HepG2 (cell line): Measurements from ENCODE around the gene KMT2A. TPM values are rescaled to one million over a fixed set of nuclear protein-coding genes. Genes with fewer than 3 reads are reported as not detected.
"Not testable (repeated sequence)": the region's sequence is repeated elsewhere in the genome, so short reads cannot be mapped to it uniquely, and the experiment has no call there.

Experiments
- ATAC-seq: fragments of 200-7000 bp; cut with Tn5 transposase; 3 replicates; pipeline ENCODE4 v1.9.1; 2020; ENCODE audit warnings: mild to moderate bottlenecking, moderate library complexity
- BruUV-seq: library from RNA; stranded (reverse); fragments of 400-500 nt; replicated peaks from 2 replicates; lab custom pipeline; 2021; lab: Mats Ljungman, UMichigan
- CTCF ChIA-PET: fragments of 300-600 bp; formaldehyde crosslinking; extraction: SDS; loops from one replicate; lab custom pipeline; 2021; ENCODE audit warnings: low total read pairs, inconsistent platforms, low intra/inter-chr PET ratio; lab: Yijun Ruan, JAX
- POLR2A ChIA-PET: fragments of 350-600 bp; sonication (Branson Sonifier 250); formaldehyde crosslinking; loops from one replicate; lab custom pipeline; 2020; ENCODE audit warnings: antibody characterized with exemption, inconsistent platforms; lab: Yijun Ruan, JAX
- DNase-seq: peaks from one replicate; pipeline ENCODE4 v3.0.0-alpha.2; 2015; ENCODE audit warnings: low spot score
- FAIRE-seq: peaks from 3 replicates; lab custom pipeline; 2011; peaks lifted over from hg19 to GRCh38; lab: Jason Lieb, UNC
- H2AFZ ChIP-seq: one replicate; pipeline ENCODE4 v1.6.1; 2011; ENCODE audit warnings: low read length, inconsistent platforms
- H3K27ac ChIP-seq: fragments of 300-600 bp; 3 replicates; pipeline ENCODE4 v1.8.0; 2011; ENCODE audit warnings: mixed run types, mild to moderate bottlenecking, mixed read lengths, low read length, inconsistent platforms; ENCODE audit not compliant: insufficient read depth; ENCODE audit errors: extremely low read length
- H3K27me3 ChIP-seq, 2 experiments: fragments of 200-600 bp in 1 of 2; 2 replicates in 1 of 2; 3 replicates in 1 of 2; pipeline versions ENCODE4 v1.6.0 to v1.8.0; 2011; ENCODE audit warnings: low read length in 2 of 2, mild to moderate bottlenecking in 2 of 2, moderate library complexity in 2 of 2, inconsistent platforms in 1 of 2; ENCODE audit not compliant: insufficient read depth in 2 of 2, control insufficient read depth in 1 of 2
- H3K36me3 ChIP-seq, 2 experiments: fragments of 200-600 bp in 1 of 2; replicated peaks in 1 of 2; 2 replicates in 1 of 2; 3 replicates in 1 of 2; pipeline versions ENCODE4 v1.5.1 to v1.8.0; 2011; ENCODE audit warnings: low read length in 2 of 2, inconsistent platforms in 1 of 2; ENCODE audit not compliant: insufficient read depth in 2 of 2, control insufficient read depth in 1 of 2
- H3K4me1 ChIP-seq: 2 replicates; pipeline ENCODE4 v1.5.1; 2012; ENCODE audit warnings: low read length, inconsistent platforms; ENCODE audit not compliant: insufficient read depth
- H3K4me2 ChIP-seq: 2 replicates; pipeline ENCODE4 v1.6.0; 2011; ENCODE audit warnings: low read depth, low read length, inconsistent platforms
- H3K4me3 ChIP-seq, 3 experiments: fragments of 200-600 bp in 1 of 3; sonication (generic), shearing (Covaris generic) in 1 of 3; replicated peaks in 1 of 3; 2 replicates each; pipeline ENCODE4 v1.5.1; 2011 to 2016; ENCODE audit warnings: low read length in 3 of 3, inconsistent platforms in 2 of 3, low read depth in 2 of 3, mild to moderate bottlenecking in 2 of 3, control low read depth in 1 of 3, mixed read lengths in 1 of 3; ENCODE audit not compliant: insufficient read depth in 1 of 3
- H3K79me2 ChIP-seq: one replicate; pipeline ENCODE4 v1.6.1; 2011; ENCODE audit warnings: low read length, inconsistent platforms; ENCODE audit not compliant: insufficient read depth
- H3K9ac ChIP-seq: 2 replicates; pipeline ENCODE4 v1.6.0; 2011; ENCODE audit warnings: mild to moderate bottlenecking, low read depth, low read length, inconsistent platforms; ENCODE audit not compliant: insufficient read depth
- H3K9me3 ChIP-seq: 2 replicates; pipeline ENCODE4 v1.5.1; 2012; ENCODE audit warnings: mild to moderate bottlenecking, low read length
- H4K20me1 ChIP-seq: 2 replicates; pipeline ENCODE4 v1.6.0; 2011; ENCODE audit warnings: inconsistent platforms, mild to moderate bottlenecking, low read length, moderate library complexity; ENCODE audit not compliant: insufficient read depth
- EZH2 ChIP-seq: conservative IDR thresholded peaks from 2 replicates; pipeline ENCODE4 v1.6.1; 2012; ENCODE audit warnings: mild to moderate bottlenecking, low read depth, low read length, moderate library complexity
- TCF12 ChIP-seq, 2 experiments: fragments of 450-650 bp in 1 of 2; sonication (generic) in 1 of 2; formaldehyde crosslinking in 1 of 2; IDR thresholded peaks; 2 replicates each; pipeline versions ENCODE4 v1.6.1 to v1.8.0; 2017 to 2022; ENCODE audit warnings: antibody characterized with exemption in 1 of 2, mild to moderate bottlenecking in 1 of 2, missing genetic modification reagents in 1 of 2, moderate library complexity in 1 of 2
- ZFX ChIP-seq: sonication (generic); formaldehyde crosslinking; IDR thresholded peaks from 2 replicates; pipeline ENCODE4 v1.4.0; 2020; ENCODE audit warnings: mild to moderate bottlenecking, low read depth, missing genetic modification reagents, moderate library complexity
- ZNF350 ChIP-seq: sonication (generic); formaldehyde crosslinking; IDR thresholded peaks from 2 replicates; pipeline ENCODE4 v1.4.0; 2020; ENCODE audit warnings: mild to moderate bottlenecking, low read depth, missing genetic modification reagents, borderline replicate concordance
- ZNF570 ChIP-seq: sonication (generic); formaldehyde crosslinking; IDR thresholded peaks from 2 replicates; pipeline ENCODE4 v1.4.0; 2020; ENCODE audit warnings: mild to moderate bottlenecking, missing genetic modification reagents, borderline replicate concordance
- WGBS: methylation state at CpG from one replicate; pipeline ENCODE4 v1.1.6; 2017; ENCODE audit warnings: low lambda C conversion rate; 5-methylcytosine and 5-hydroxymethylcytosine counted together
- in situ Hi-C: cut with HindIII; loops from 2 replicates; pipeline ENCODE4 v1.10.0; 2017; ENCODE audit warnings: low pct_unique_long_range_greater_than_20kb; ENCODE audit not compliant: extremely low pct_ligation_motif_present
- intact Hi-C: fragments of 100-400 bp; cut with micrococcal nuclease; formaldehyde crosslinking; loops from one replicate; pipeline ENCODE4 v1.10.0; 2022; ENCODE audit not compliant: unreplicated experiment
- polyA plus RNA-seq, 8 experiments: library from polyadenylated mRNA; depleted of rRNA in 3 of 8; stranded (reverse) in 7 of 8; unstranded in 1 of 8; fragments of >200 nt; fragmentation: Illumina TruSeq in 4 of 8; extraction: Trizol in 4 of 8; gene quantifications; 2 replicates each; pipeline versions ENCODE4 v1.2.1 to v1.2.3, GENCODE V29; 2011 to 2016; ENCODE audit warnings: low read depth in 4 of 8, missing spikeins in 1 of 8, mixed read lengths in 1 of 8; ENCODE audit not compliant: insufficient read depth in 1 of 8
- total RNA-seq, 5 experiments: library from RNA; depleted of rRNA; stranded (reverse); fragments of >200 nt; fragmentation: Illumina TruSeq; extraction: Trizol; gene quantifications; 2 replicates each; pipeline ENCODE4 v1.2.3, GENCODE V29; 2016; ENCODE audit warnings: low read depth in 1 of 5
- TF ChIP-seq, protein P1 (sequence below): sonication (generic); formaldehyde crosslinking; IDR thresholded peaks from 2 replicates; pipeline ENCODE4 v1.9.0; 2022; ENCODE audit warnings: missing genetic modification reagents, mild to moderate bottlenecking, borderline replicate concordance
- TF ChIP-seq, protein P2 (sequence below): sonication (generic); formaldehyde crosslinking; IDR thresholded peaks from 2 replicates; pipeline ENCODE4; 2020; ENCODE audit warnings: missing genetic modification reagents, mild to moderate bottlenecking, borderline replicate concordance
- TF ChIP-seq, protein P3 (sequence below): sonication (generic); formaldehyde crosslinking; IDR thresholded peaks from 2 replicates; pipeline ENCODE4 v1.8.0; 2022; ENCODE audit warnings: missing genetic modification reagents, low read depth, mild to moderate bottlenecking, borderline replicate concordance
- TF ChIP-seq, protein P4 (sequence below): sonication (generic); formaldehyde crosslinking; IDR thresholded peaks from 2 replicates; pipeline ENCODE4 v1.4.0; 2020; ENCODE audit warnings: missing genetic modification reagents

Gene KMT2A
- total and polyA plus RNA-seq, 2 of the 13 experiments (the other 11 are each of a cell fraction or from before 2014, with no cell fraction given), result 12.4 to 20.0 TPM

DNA sequence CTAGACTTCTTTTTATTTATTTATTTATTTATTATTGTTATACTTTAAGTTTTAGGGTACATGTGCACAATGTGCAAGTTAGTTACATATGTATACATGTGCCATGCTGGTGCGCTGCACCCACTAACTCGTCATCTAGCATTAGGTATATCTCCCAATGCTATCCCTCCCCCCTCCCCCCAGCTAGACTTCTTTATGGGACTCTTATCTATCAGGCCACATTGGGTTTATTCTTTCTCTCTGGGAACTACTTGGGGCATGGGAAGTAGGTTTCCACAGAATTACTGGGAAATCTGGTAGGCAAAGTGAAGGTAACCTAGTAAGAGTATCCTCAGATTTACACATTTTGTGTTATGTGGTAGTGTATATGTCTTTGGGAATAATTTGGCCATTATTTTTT lies 32.7 kb downstream of the KMT2A start:
- intact Hi-C loops, result not testable (repeated sequence)

DNA sequence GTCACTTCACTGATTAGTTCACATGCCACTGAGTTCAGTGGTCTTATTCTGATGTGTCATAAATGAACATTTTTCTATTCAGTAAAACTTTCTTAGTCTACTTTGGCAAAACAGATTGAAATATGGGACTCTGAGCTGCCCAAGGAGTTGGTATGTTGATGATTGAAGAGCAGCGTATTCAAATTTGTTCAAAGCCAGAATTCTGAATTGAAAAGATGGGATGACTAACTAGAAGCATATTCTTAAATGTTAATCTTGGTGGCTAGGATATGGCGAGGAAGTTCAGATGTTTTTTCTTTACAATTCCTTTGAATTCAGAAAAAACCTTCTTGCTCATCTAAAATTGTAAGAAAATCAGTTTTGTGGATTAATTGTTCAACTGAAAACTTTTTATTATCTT lies 34.7 kb downstream of the KMT2A start:
- no peaks in the 10 kb centered on the region for H3K9me3 ChIP-seq
- no peaks in the 10 kb centered on the region for H4K20me1 ChIP-seq
- BruUV-seq, result no TSS peak
- peaks cover 7 to 41% of the 10 kb centered on the region in 2 experiments for H3K36me3 ChIP-seq
- TF ChIP-seq, protein P1, sequence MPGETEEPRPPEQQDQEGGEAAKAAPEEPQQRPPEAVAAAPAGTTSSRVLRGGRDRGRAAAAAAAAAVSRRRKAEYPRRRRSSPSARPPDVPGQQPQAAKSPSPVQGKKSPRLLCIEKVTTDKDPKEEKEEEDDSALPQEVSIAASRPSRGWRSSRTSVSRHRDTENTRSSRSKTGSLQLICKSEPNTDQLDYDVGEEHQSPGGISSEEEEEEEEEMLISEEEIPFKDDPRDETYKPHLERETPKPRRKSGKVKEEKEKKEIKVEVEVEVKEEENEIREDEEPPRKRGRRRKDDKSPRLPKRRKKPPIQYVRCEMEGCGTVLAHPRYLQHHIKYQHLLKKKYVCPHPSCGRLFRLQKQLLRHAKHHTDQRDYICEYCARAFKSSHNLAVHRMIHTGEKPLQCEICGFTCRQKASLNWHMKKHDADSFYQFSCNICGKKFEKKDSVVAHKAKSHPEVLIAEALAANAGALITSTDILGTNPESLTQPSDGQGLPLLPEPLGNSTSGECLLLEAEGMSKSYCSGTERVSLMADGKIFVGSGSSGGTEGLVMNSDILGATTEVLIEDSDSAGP (CRISPR knock-in tag), result no peak
- TF ChIP-seq EZH2 (no peak), ZNF570 (CRISPR knock-in tag) (no peak), TCF12 (IDR thresholded peaks at IDR 0.05) (no peak), TCF12 (CRISPR knock-in tag; IDR thresholded peaks at IDR 0.05) (no peak), ZFX (CRISPR knock-in tag) (no peak), ZNF350 (CRISPR knock-in tag) (no peak)
- TF ChIP-seq, protein P2, sequence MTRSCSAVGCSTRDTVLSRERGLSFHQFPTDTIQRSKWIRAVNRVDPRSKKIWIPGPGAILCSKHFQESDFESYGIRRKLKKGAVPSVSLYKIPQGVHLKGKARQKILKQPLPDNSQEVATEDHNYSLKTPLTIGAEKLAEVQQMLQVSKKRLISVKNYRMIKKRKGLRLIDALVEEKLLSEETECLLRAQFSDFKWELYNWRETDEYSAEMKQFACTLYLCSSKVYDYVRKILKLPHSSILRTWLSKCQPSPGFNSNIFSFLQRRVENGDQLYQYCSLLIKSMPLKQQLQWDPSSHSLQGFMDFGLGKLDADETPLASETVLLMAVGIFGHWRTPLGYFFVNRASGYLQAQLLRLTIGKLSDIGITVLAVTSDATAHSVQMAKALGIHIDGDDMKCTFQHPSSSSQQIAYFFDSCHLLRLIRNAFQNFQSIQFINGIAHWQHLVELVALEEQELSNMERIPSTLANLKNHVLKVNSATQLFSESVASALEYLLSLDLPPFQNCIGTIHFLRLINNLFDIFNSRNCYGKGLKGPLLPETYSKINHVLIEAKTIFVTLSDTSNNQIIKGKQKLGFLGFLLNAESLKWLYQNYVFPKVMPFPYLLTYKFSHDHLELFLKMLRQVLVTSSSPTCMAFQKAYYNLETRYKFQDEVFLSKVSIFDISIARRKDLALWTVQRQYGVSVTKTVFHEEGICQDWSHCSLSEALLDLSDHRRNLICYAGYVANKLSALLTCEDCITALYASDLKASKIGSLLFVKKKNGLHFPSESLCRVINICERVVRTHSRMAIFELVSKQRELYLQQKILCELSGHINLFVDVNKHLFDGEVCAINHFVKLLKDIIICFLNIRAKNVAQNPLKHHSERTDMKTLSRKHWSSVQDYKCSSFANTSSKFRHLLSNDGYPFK (CRISPR knock-in tag), result no peak
- TF ChIP-seq, protein P3, sequence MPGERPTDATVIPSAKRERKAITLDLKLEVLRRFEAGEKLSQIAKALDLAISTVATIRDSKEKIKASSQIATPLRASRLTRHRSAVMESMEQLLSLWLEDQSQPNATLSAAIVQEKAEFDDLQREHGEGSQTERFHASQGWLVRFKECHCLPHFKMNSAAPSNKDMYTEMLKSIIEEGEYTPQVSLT, result no peak
- TF ChIP-seq, protein P4, sequence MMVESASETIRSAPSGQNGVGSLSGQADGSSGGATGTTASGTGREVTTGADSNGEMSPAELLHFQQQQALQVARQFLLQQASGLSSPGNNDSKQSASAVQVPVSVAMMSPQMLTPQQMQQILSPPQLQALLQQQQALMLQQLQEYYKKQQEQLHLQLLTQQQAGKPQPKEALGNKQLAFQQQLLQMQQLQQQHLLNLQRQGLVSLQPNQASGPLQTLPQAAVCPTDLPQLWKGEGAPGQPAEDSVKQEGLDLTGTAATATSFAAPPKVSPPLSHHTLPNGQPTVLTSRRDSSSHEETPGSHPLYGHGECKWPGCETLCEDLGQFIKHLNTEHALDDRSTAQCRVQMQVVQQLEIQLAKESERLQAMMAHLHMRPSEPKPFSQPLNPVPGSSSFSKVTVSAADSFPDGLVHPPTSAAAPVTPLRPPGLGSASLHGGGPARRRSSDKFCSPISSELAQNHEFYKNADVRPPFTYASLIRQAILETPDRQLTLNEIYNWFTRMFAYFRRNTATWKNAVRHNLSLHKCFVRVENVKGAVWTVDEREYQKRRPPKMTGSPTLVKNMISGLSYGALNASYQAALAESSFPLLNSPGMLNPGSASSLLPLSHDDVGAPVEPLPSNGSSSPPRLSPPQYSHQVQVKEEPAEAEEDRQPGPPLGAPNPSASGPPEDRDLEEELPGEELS (CRISPR knock-in tag), result no peak
- H3K27me3 ChIP-seq, result no peaks in the 10 kb centered on the region
- peaks cover 5% of the 10 kb centered on the region for H3K79me2 ChIP-seq
- POLR2A ChIA-PET, result no interaction called here
- no peak overlapping the region for H2AFZ ChIP-seq
- in situ Hi-C loops (no loop called here), intact Hi-C loops (no loop called here)
- no peaks in the 10 kb centered on the region for H3K4me1 ChIP-seq
- no peak overlapping the region for H3K4me3 ChIP-seq
- WGBS, result 96% methylated on average over 2 of the region's 2 CpGs
- CTCF ChIA-PET, result no interaction called here
- ATAC-seq, result no peak
- H3K9ac ChIP-seq, result no peak overlapping the region
- DNase-seq, result no peak
- no peak for FAIRE-seq
- no peak overlapping the region for H3K27ac ChIP-seq
- H3K4me2 ChIP-seq, result no peak overlapping the region

More for the DNA sequence above, 32.7 kb downstream of the KMT2A start:
- H3K79me2 ChIP-seq, POLR2A ChIA-PET, H3K9ac ChIP-seq, H3K4me1 ChIP-seq, H3K27me3 ChIP-seq, FAIRE-seq, H3K4me3 ChIP-seq, BruUV-seq, ATAC-seq, H3K27ac ChIP-seq, H4K20me1 ChIP-seq, H3K9me3 ChIP-seq, CTCF ChIA-PET, in situ Hi-C loops, H3K4me2 ChIP-seq, DNase-seq, H2AFZ ChIP-seq: not testable (repeated sequence)
- H3K36me3 ChIP-seq, result peaks cover 6 to 31% of the 10 kb centered on the region in 2 experiments
- WGBS, result 100% methylated on average over 2 of the region's 2 CpGs
